Activated T-cell treated with anti-CD3 and anti-CD28 coated beads, Interleukin-2, amount 50 U/mL, for 72 hours (primary cell): ENCODE data around the gene LPCAT2. TPM values are rescaled to one million over a fixed set of nuclear protein-coding genes. Genes with fewer than 3 reads are reported as not detected.
"Not testable (repeated sequence)": the region's sequence is repeated elsewhere in the genome, so short reads cannot be mapped to it uniquely, and the experiment has no call there.

Experiments used
- ATAC-seq, 2 donors: fragments of 150-1000 bp; cut with Tn5 transposase; replicated peaks in 1 of 2; 2 replicates each; pipeline ENCODE4 v1.10.0; 2021; ENCODE audit warnings: moderate library complexity in 2 of 2, mild to moderate bottlenecking in 1 of 2
- DNase-seq, 2 donors: peaks; one replicate each; pipeline ENCODE4 v3.0.0; 2021 to 2022; ENCODE audit warnings: mixed read lengths in 1 of 2
- H3K27ac Mint-ChIP-seq: one replicate; pipeline ENCODE4 v1.8.0; 2022; ENCODE audit warnings: mild to moderate bottlenecking, moderate library complexity, mixed read lengths
- H3K27me3 Mint-ChIP-seq: one replicate; pipeline ENCODE4 v1.8.0; 2022; ENCODE audit warnings: low read depth, mixed read lengths
- H3K36me3 Mint-ChIP-seq, 2 donors: one replicate each; pipeline ENCODE4 v1.8.0; 2022; ENCODE audit warnings: mixed read lengths in 2 of 2, mild to moderate bottlenecking in 1 of 2; ENCODE audit not compliant: insufficient read depth in 2 of 2
- H3K4me1 Mint-ChIP-seq: one replicate; pipeline ENCODE4 v1.8.0; 2022; ENCODE audit warnings: low read depth, mixed read lengths
- H3K4me3 Mint-ChIP-seq, 2 donors: one replicate each; pipeline ENCODE4 v1.8.0; 2022; ENCODE audit warnings: mild to moderate bottlenecking in 2 of 2, mixed read lengths in 2 of 2, moderate library complexity in 2 of 2
- H3K9me3 Mint-ChIP-seq, 2 donors: one replicate each; pipeline ENCODE4 v1.8.0; 2022; ENCODE audit warnings: mixed read lengths in 2 of 2
- total RNA-seq, 2 donors: library from RNA; stranded (reverse); gene quantifications; one replicate each; pipeline ENCODE4 v1.2.3, GENCODE V29; 2022

The LPCAT2 gene
- total RNA-seq, 2 donors from 2014 or later, result 1.5 to 2.0 TPM

- Mint-ChIP-seq H3K27me3 (peaks cover 11% of the 10 kb centered on the region), H3K4me1 (no peaks in the 10 kb centered on the region), H3K36me3 (no peaks in the 10 kb centered on the region), H3K27ac (no peak overlapping the region), H3K4me3 (no peak overlapping the region), H3K9me3 (no peaks in the 10 kb centered on the region)
- DNase-seq, result no peak
- ATAC-seq, result no peak
These were observed 65.9 kb downstream of the LPCAT2 start for GRCh38 chr16:55574811-55575210.

GRCh38 chr16:55575496-55575895 is 66.6 kb downstream of the LPCAT2 start:
- Mint-ChIP-seq H3K9me3 (no peaks in the 10 kb centered on the region), H3K4me3 (no peak overlapping the region)

GRCh38 chr16:55576384-55576783 is 67.5 kb downstream of the LPCAT2 start:
- no peak overlapping the region for H3K27ac Mint-ChIP-seq
- no peak overlapping the region for H3K4me3 Mint-ChIP-seq
- DNase-seq, result no peak
- H3K27me3 Mint-ChIP-seq, result peaks cover 11% of the 10 kb centered on the region
- no peaks in the 10 kb centered on the region for H3K9me3 Mint-ChIP-seq
- ATAC-seq, result no peak
- H3K36me3 Mint-ChIP-seq, result no peaks in the 10 kb centered on the region
- H3K4me1 Mint-ChIP-seq, result no peaks in the 10 kb centered on the region

More at GRCh38 chr16:55575496-55575895, 66.6 kb downstream of the LPCAT2 start:
- ATAC-seq (no peak), DNase-seq (no peak)
- H3K4me1 Mint-ChIP-seq, result no peaks in the 10 kb centered on the region
- H3K36me3 Mint-ChIP-seq, result no peaks in the 10 kb centered on the region
- peaks cover 11% of the 10 kb centered on the region for H3K27me3 Mint-ChIP-seq
- H3K27ac Mint-ChIP-seq, result no peak overlapping the region

GRCh38 chr16:55577887-55578286 is 69.0 kb downstream of the LPCAT2 start:
- Mint-ChIP-seq H3K9me3 (no peaks in the 10 kb centered on the region), H3K4me1 (no peaks in the 10 kb centered on the region), H3K4me3 (no peak overlapping the region), H3K36me3 (no peaks in the 10 kb centered on the region), H3K27ac (no peak overlapping the region), H3K27me3 (peaks cover 10% of the 10 kb centered on the region)
- ATAC-seq (no peak), DNase-seq (no peak)

DNA sequence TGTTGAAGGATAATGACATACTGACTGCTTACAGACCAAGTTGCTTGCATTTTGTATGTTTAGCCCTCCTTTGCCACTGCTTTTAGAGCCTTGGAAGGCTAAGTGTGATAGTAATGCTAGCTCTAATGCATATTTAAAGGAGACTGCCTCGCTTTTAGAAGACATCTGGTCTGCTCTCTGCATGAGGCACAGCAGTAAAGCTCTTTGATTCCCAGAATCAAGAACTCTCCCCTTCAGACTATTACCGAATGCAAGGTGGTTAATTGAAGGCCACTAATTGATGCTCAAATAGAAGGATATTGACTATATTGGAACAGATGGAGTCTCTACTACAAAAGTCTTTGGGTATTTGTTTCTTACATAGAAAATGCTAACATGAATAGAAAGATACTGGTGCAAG is 76.8 kb downstream of the LPCAT2 start:
- DNase-seq, result no peak
- Mint-ChIP-seq H3K9me3 (no peaks in the 10 kb centered on the region), H3K4me1 (no peaks in the 10 kb centered on the region), H3K36me3 (no peaks in the 10 kb centered on the region), H3K27ac (no peak overlapping the region), H3K27me3 (peaks cover 7% of the 10 kb centered on the region), H3K4me3 (no peak overlapping the region)
- ATAC-seq, result no peak

DNA sequence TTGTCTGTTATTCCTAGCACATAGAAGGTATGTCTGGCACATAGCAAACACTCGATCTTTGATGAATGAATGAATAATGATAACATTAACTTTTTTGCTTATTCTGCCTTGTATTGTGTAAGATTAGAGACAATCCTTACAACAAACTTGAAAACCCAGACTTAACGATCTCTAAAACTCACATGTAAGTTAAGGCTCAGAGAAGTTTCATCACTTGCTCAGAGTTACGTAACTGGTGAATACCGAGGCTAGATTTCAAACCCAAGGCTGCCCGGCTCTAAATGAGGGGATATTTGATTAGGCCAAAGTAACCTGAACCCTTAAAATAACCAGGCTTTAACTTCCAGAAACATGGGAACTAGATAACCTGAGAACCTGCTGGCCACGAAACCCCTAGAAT is 79.9 kb downstream of the LPCAT2 start:
- peaks cover 13% of the 10 kb centered on the region for H3K27me3 Mint-ChIP-seq
- no peak overlapping the region for H3K27ac Mint-ChIP-seq
- H3K36me3 Mint-ChIP-seq, result no peaks in the 10 kb centered on the region
- no peak for ATAC-seq
- no peak overlapping the region for H3K4me3 Mint-ChIP-seq
- DNase-seq, result no peak
- no peaks in the 10 kb centered on the region for H3K9me3 Mint-ChIP-seq
- H3K4me1 Mint-ChIP-seq, result no peaks in the 10 kb centered on the region

GRCh38 chr16:55592306-55592705 is 83.4 kb downstream of the LPCAT2 start:
- H3K27ac Mint-ChIP-seq, result no peak overlapping the region
- H3K9me3 Mint-ChIP-seq, result no peaks in the 10 kb centered on the region
- no peaks in the 10 kb centered on the region for H3K4me1 Mint-ChIP-seq
- no peaks in the 10 kb centered on the region for H3K36me3 Mint-ChIP-seq
- H3K4me3 Mint-ChIP-seq, result no peak overlapping the region
- no peak for ATAC-seq
- no peak for DNase-seq
- H3K27me3 Mint-ChIP-seq, result peaks cover 24% of the 10 kb centered on the region

- Mint-ChIP-seq H3K27me3 (peaks cover 18% of the 10 kb centered on the region), H3K27ac (no peak overlapping the region), H3K9me3 (peaks cover 0 to 2% of the 10 kb centered on the region in 2 donors), H3K4me1 (no peaks in the 10 kb centered on the region), H3K4me3 (no peak overlapping the region), H3K36me3 (no peaks in the 10 kb centered on the region)
- ATAC-seq (no peak), DNase-seq (no peak)
These were observed 89.1 kb downstream of the LPCAT2 start for GRCh38 chr16:55597928-55598327.

DNA sequence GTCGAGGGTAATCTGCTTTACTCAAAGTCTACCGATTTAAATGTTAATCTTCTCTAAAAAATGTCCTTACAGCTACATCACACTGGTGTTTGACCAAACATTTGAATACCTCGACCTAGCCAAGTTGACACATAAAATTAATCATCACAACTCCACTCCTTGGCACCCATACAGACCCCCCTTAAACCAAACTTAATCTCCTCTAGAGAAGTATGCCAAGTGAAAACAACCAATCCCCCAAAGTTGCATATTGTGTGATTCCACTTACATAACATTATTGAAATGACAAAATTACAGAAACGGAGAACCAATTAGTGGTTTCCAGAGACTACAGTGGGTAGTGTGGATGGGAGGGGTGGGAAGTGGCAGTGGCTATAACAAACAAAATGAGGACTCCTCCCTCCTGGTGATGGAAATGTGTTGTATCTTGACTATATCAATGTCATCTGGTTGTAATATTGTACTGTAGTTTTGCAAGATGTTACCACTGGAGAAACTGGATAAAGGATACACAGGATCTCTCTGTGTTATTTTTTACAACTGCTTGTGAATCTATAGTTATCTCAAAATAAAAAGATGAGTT is 97.0 kb downstream of the LPCAT2 start:
- H3K27me3 Mint-ChIP-seq, result no peaks in the 10 kb centered on the region
- H3K9me3 Mint-ChIP-seq, result peaks cover 2 to 4% of the 10 kb centered on the region in 2 donors
- no peaks in the 10 kb centered on the region for H3K36me3 Mint-ChIP-seq
- ATAC-seq, result no peak
- H3K27ac Mint-ChIP-seq, result no peak overlapping the region
- no peaks in the 10 kb centered on the region for H3K4me1 Mint-ChIP-seq
- no peak overlapping the region for H3K4me3 Mint-ChIP-seq
- DNase-seq, result no peak

DNA sequence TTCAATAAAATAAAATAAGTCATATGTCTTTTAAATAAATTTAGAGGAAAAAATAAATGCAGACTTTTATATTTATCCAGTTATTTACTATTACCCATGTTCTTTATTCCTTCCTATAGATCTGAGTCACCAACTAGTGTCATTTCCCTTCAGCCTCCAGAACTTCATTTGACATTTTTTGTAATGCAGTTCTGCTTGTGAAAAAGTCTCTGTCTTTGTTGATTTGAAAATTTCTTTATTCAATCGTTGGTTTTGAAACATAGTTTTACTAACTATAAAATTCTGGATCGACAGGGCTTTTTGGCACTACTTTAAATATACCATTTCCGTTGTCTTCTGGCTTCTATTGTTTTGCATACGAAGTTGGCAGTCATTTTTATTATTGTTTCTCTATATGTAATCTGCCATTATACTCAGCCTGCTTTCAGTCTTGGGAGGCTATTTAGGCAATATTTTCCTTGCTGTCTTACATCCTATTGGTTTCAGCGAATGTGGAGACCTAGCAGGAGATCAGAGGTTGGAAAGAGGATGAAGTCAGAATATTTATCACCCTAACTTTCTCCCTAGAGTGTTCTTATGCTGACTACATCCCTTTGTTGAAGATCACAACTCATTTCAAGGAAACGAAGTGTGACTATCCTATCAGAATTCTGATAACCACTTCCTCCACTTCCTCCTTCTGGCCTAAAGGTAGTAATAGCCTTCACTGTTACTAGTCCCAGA is 104.9 kb downstream of the LPCAT2 start:
- H3K36me3 Mint-ChIP-seq, result no peaks in the 10 kb centered on the region
- H3K9me3 Mint-ChIP-seq, result peaks cover 3 to 7% of the 10 kb centered on the region in 2 donors
- no peak overlapping the region for H3K27ac Mint-ChIP-seq
- H3K4me3 Mint-ChIP-seq, result no peak overlapping the region
- ATAC-seq (no peak), DNase-seq (no peak)
- no peaks in the 10 kb centered on the region for H3K4me1 Mint-ChIP-seq
- H3K27me3 Mint-ChIP-seq, result peaks cover 12% of the 10 kb centered on the region

- no peaks in the 10 kb centered on the region for H3K4me1 Mint-ChIP-seq
- ATAC-seq, result no peak
- DNase-seq, result no peak
These were observed 106.2 kb downstream of the LPCAT2 start for GRCh38 chr16:55615071-55615470.

GRCh38 chr16:55615670-55616069 is 106.8 kb downstream of the LPCAT2 start:
- not testable (repeated sequence) for H3K4me1 Mint-ChIP-seq, DNase-seq, ATAC-seq, H3K27ac Mint-ChIP-seq, H3K9me3 Mint-ChIP-seq, H3K36me3 Mint-ChIP-seq, H3K4me3 Mint-ChIP-seq
- H3K27me3 Mint-ChIP-seq, result peaks cover 12% of the 10 kb centered on the region

More at GRCh38 chr16:55615071-55615470, 106.2 kb downstream of the LPCAT2 start:
- Mint-ChIP-seq H3K27ac (no peak overlapping the region), H3K9me3 (peaks cover 3 to 7% of the 10 kb centered on the region in 2 donors), H3K36me3 (no peaks in the 10 kb centered on the region), H3K4me3 (no peak overlapping the region), H3K27me3 (peaks cover 12% of the 10 kb centered on the region)

- peaks cover 2% of the 10 kb centered on the region for H3K27me3 Mint-ChIP-seq
- H3K4me3 Mint-ChIP-seq, result no peak overlapping the region
These were observed 112.9 kb downstream of the LPCAT2 start for GRCh38 chr16:55621771-55622170.

GRCh38 chr16:55622272-55622671 is 113.4 kb downstream of the LPCAT2 start:
- ATAC-seq (no peak), DNase-seq (no peak)
- Mint-ChIP-seq H3K36me3 (no peaks in the 10 kb centered on the region), H3K4me1 (no peaks in the 10 kb centered on the region), H3K27me3 (no peaks in the 10 kb centered on the region), H3K9me3 (no peaks in the 10 kb centered on the region), H3K27ac (no peak overlapping the region), H3K4me3 (no peak overlapping the region)

More at GRCh38 chr16:55621771-55622170, 112.9 kb downstream of the LPCAT2 start:
- DNase-seq (no peak), ATAC-seq (no peak)
- Mint-ChIP-seq H3K4me1 (no peaks in the 10 kb centered on the region), H3K27ac (no peak overlapping the region), H3K9me3 (no peaks in the 10 kb centered on the region), H3K36me3 (no peaks in the 10 kb centered on the region)
